Activated naive CD4-positive, alpha-beta T cell treated with anti-CD3 and anti-CD28 coated beads, Interleukin-2, amount 10 ng/mL, durations not matched to agents 7 days and 5 days (primary cell): ENCODE results near the gene PSMB10.

Experiments used
- CTCF ChIA-PET: fragments of 350-600 bp; sonication (Branson Sonifier 250); formaldehyde crosslinking; loops from one replicate; lab custom pipeline; 2021; ENCODE audit warnings: antibody characterized with exemption; lab: Charles Lee
- DNase-seq: peaks from one replicate; pipeline ENCODE4 v3.0.0-alpha.2; 2020
- H3K27ac Mint-ChIP-seq: one replicate; pipeline ENCODE4 v1.8.0; 2021; ENCODE audit warnings: mild to moderate bottlenecking, moderate library complexity, mixed read lengths
- H3K27me3 Mint-ChIP-seq: one replicate; pipeline ENCODE4 v1.8.0; 2021; ENCODE audit warnings: mild to moderate bottlenecking, mixed read lengths
- H3K36me3 Mint-ChIP-seq: one replicate; pipeline ENCODE4 v1.8.0; 2021; ENCODE audit warnings: mixed read lengths
- H3K4me1 Mint-ChIP-seq: one replicate; pipeline ENCODE4 v1.8.0; 2021; ENCODE audit warnings: mixed read lengths
- H3K4me3 Mint-ChIP-seq: one replicate; pipeline ENCODE4 v1.8.0; 2021; ENCODE audit warnings: mild to moderate bottlenecking, moderate library complexity, mixed read lengths
- H3K9me3 Mint-ChIP-seq: one replicate; pipeline ENCODE4 v1.8.0; 2021; ENCODE audit warnings: mixed read lengths

PSMB10 gene

GRCh38 chr16:67954421-67955196 lies 18.0 kb upstream of the PSMB10 start:
- no peak for DNase-seq
- no peak overlapping the region for H3K4me3 Mint-ChIP-seq
- no peaks in the 10 kb centered on the region for H3K9me3 Mint-ChIP-seq
- H3K27me3 Mint-ChIP-seq: no peaks in the 10 kb centered on the region
- H3K27ac Mint-ChIP-seq: no peak overlapping the region
- peaks cover 13% of the 10 kb centered on the region for H3K36me3 Mint-ChIP-seq
- H3K4me1 Mint-ChIP-seq: peaks cover 3% of the 10 kb centered on the region
- CTCF ChIA-PET: interaction anchor here (0.9 kb wide), 1 partner anchor 11 kb away, joined by 3 read pairs; no protein-coding TSS in a partner anchor

- Mint-ChIP-seq H3K27me3 (no peaks in the 10 kb centered on the region), H3K4me1 (peaks cover 3% of the 10 kb centered on the region), H3K4me3 (no peak overlapping the region), H3K9me3 (no peaks in the 10 kb centered on the region), H3K27ac (no peak overlapping the region), H3K36me3 (peaks cover 13% of the 10 kb centered on the region)
- no peak for DNase-seq
- CTCF ChIA-PET: interaction anchor here (0.9 to 1.7 kb wide), 2 partner anchors 11 to 12 kb away, joined by 3 to 5 read pairs; no protein-coding TSS in a partner anchor
Measured at GRCh38 chr16:67953641-67954375, 17.2 kb upstream of the PSMB10 start.

GRCh38 chr16:67951485-67951884 lies 14.8 kb upstream of the PSMB10 start:
- H3K4me1 Mint-ChIP-seq: peaks cover 3% of the 10 kb centered on the region
- H3K27ac Mint-ChIP-seq: no peak overlapping the region
- H3K36me3 Mint-ChIP-seq: peaks cover 10% of the 10 kb centered on the region
- H3K4me3 Mint-ChIP-seq: no peak overlapping the region
- no peaks in the 10 kb centered on the region for H3K9me3 Mint-ChIP-seq
- H3K27me3 Mint-ChIP-seq: no peaks in the 10 kb centered on the region
- no peak for DNase-seq
- CTCF ChIA-PET: no interaction called here

- H3K27ac Mint-ChIP-seq: peak overlapping the region; percentile 37
- no peaks in the 10 kb centered on the region for H3K9me3 Mint-ChIP-seq
- CTCF ChIA-PET: no interaction called here
- no peak for DNase-seq
- H3K27me3 Mint-ChIP-seq: no peaks in the 10 kb centered on the region
- peaks cover 3% of the 10 kb centered on the region for H3K4me1 Mint-ChIP-seq
- peaks cover 10% of the 10 kb centered on the region for H3K36me3 Mint-ChIP-seq
- H3K4me3 Mint-ChIP-seq: no peak overlapping the region
Measured at GRCh38 chr16:67950335-67950843, 13.7 kb upstream of the PSMB10 start.

- Mint-ChIP-seq H3K4me3 (no peak overlapping the region), H3K27me3 (no peaks in the 10 kb centered on the region), H3K27ac (no peak overlapping the region), H3K4me1 (peaks cover 3% of the 10 kb centered on the region), H3K36me3 (peaks cover 10% of the 10 kb centered on the region), H3K9me3 (no peaks in the 10 kb centered on the region)
- no peak for DNase-seq
- CTCF ChIA-PET: no interaction called here
Measured at GRCh38 chr16:67949645-67950044, 13.0 kb upstream of the PSMB10 start.

- no peaks in the 10 kb centered on the region for H3K9me3 Mint-ChIP-seq
- CTCF ChIA-PET: interaction anchor here (0.6 to 1.1 kb wide), 2 partner anchors 11 to 353 kb away, joined by 3 read pairs; partner anchors contain the start of gene PSMB10
- H3K4me3 Mint-ChIP-seq: no peak overlapping the region
- H3K27ac Mint-ChIP-seq: no peak overlapping the region
- no peaks in the 10 kb centered on the region for H3K27me3 Mint-ChIP-seq
- peaks cover 9% of the 10 kb centered on the region for H3K36me3 Mint-ChIP-seq
- H3K4me1 Mint-ChIP-seq: peaks cover 3% of the 10 kb centered on the region
- no peak for DNase-seq
Measured at GRCh38 chr16:67948015-67948414, 11.4 kb upstream of the PSMB10 start.

GRCh38 chr16:67946966-67947558 lies 10.4 kb upstream of the PSMB10 start:
- no peak for DNase-seq
- CTCF ChIA-PET: interaction anchor here (1.1 kb wide), 1 partner anchor 10 kb away, joined by 3 read pairs; the partner anchor contains the start of gene PSMB10
- no peaks in the 10 kb centered on the region for H3K9me3 Mint-ChIP-seq
- no peak overlapping the region for H3K4me3 Mint-ChIP-seq
- no peak overlapping the region for H3K27ac Mint-ChIP-seq
- H3K36me3 Mint-ChIP-seq: peaks cover 9% of the 10 kb centered on the region
- H3K27me3 Mint-ChIP-seq: no peaks in the 10 kb centered on the region
- peaks cover 3% of the 10 kb centered on the region for H3K4me1 Mint-ChIP-seq

GRCh38 chr16:67946128-67946569 lies 9.5 kb upstream of the PSMB10 start:
- H3K4me1 Mint-ChIP-seq: peaks cover 11% of the 10 kb centered on the region
- CTCF ChIA-PET: interaction anchor here (0.8 to 1.0 kb wide), 2 partner anchors 49 to 94 kb away, joined by 3 to 4 read pairs; no protein-coding TSS in a partner anchor
- H3K36me3 Mint-ChIP-seq: peaks cover 9% of the 10 kb centered on the region
- H3K9me3 Mint-ChIP-seq: no peaks in the 10 kb centered on the region
- H3K4me3 Mint-ChIP-seq: no peak overlapping the region
- H3K27me3 Mint-ChIP-seq: no peaks in the 10 kb centered on the region
- H3K27ac Mint-ChIP-seq: no peak overlapping the region
- no peak for DNase-seq

GRCh38 chr16:67945392-67945933 lies 8.8 kb upstream of the PSMB10 start:
- DNase-seq: no peak
- H3K36me3 Mint-ChIP-seq: peaks cover 10% of the 10 kb centered on the region
- CTCF ChIA-PET: interaction anchor here (0.8 kb wide), 1 partner anchor 95 kb away, joined by 4 read pairs; no protein-coding TSS in a partner anchor
- peaks cover 18% of the 10 kb centered on the region for H3K4me1 Mint-ChIP-seq
- peak overlapping the region; percentile 14 for H3K27ac Mint-ChIP-seq
- no peak overlapping the region for H3K4me3 Mint-ChIP-seq
- no peaks in the 10 kb centered on the region for H3K9me3 Mint-ChIP-seq
- no peaks in the 10 kb centered on the region for H3K27me3 Mint-ChIP-seq

- peaks cover 16% of the 10 kb centered on the region for H3K36me3 Mint-ChIP-seq
- no peak overlapping the region for H3K4me3 Mint-ChIP-seq
- CTCF ChIA-PET: interaction anchor here (0.8 kb wide), 1 partner anchor 95 kb away, joined by 4 read pairs; no protein-coding TSS in a partner anchor
- no peak for DNase-seq
- peaks cover 24% of the 10 kb centered on the region for H3K4me1 Mint-ChIP-seq
- H3K27me3 Mint-ChIP-seq: no peaks in the 10 kb centered on the region
- no peaks in the 10 kb centered on the region for H3K9me3 Mint-ChIP-seq
- no peak overlapping the region for H3K27ac Mint-ChIP-seq
Measured at GRCh38 chr16:67944690-67945391, 8.2 kb upstream of the PSMB10 start.

GRCh38 chr16:67943619-67944504 lies 7.2 kb upstream of the PSMB10 start, which contains the start of gene LCAT:
Gene LCAT, minus strand, starts transcription at chr16:67944120. Its CDS starts 19 bp downstream, at chr16:67944101.
- CTCF ChIA-PET: no interaction called here
- peak within 1 kb of the TSS; percentile 58 for H3K27ac Mint-ChIP-seq
- no peak within 1 kb of the TSS for H3K4me3 Mint-ChIP-seq
- H3K36me3 Mint-ChIP-seq: peaks cover 16% of the 10 kb centered on the region
- no peaks in the 10 kb centered on the region for H3K9me3 Mint-ChIP-seq
- no peaks in the 10 kb centered on the region for H3K27me3 Mint-ChIP-seq
- no peak for DNase-seq
- peaks cover 33% of the 10 kb centered on the region for H3K4me1 Mint-ChIP-seq

GRCh38 chr16:67943256-67943618 lies 6.6 kb upstream of the PSMB10 start:
- CTCF ChIA-PET: interaction anchor here (1.0 to 2.5 kb wide), 5 partner anchors 10 to 280 kb away, joined by 3 to 11 read pairs (median 5); no protein-coding TSS in a partner anchor
- Mint-ChIP-seq H3K27me3 (no peaks in the 10 kb centered on the region), H3K36me3 (peaks cover 16% of the 10 kb centered on the region), H3K4me1 (peaks cover 34% of the 10 kb centered on the region), H3K27ac (peak overlapping the region; percentile 58), H3K9me3 (no peaks in the 10 kb centered on the region), H3K4me3 (no peak overlapping the region)
- DNase-seq: no peak
